B cell (primary cell): ENCODE results near the gene CDK18. TPM values are rescaled to one million over a fixed set of nuclear protein-coding genes. Genes with fewer than 3 reads are reported as not detected.

Experiments used
- ATAC-seq: fragments of 200-7000 bp; cut with Tn5 transposase; one replicate; pipeline ENCODE4 v1.10.0; 2021; ENCODE audit warnings: low read depth, mild to moderate bottlenecking, moderate number of reproducible peaks, moderate library complexity
- CTCF ChIA-PET: fragments of 350-600 bp; sonication (Branson Sonifier 250); formaldehyde crosslinking; loops from one replicate; lab custom pipeline; 2021; ENCODE audit warnings: antibody characterized with exemption, inconsistent platforms; lab: Charles Lee
- POLR2A ChIA-PET: fragments of 350-600 bp; sonication (Branson Sonifier 250); formaldehyde crosslinking; loops from one replicate; lab custom pipeline; 2021; ENCODE audit warnings: antibody characterized with exemption; lab: Charles Lee
- DNase-seq: peaks from one replicate; pipeline ENCODE4 v3.0.0; 2013
- H2AFZ ChIP-seq: 2 replicates; pipeline ENCODE4 v1.6.1; 2012; ENCODE audit warnings: mild to moderate bottlenecking, low read depth, low read length; ENCODE audit not compliant: insufficient read depth, poor library complexity, severe bottlenecking
- H3K27ac ChIP-seq, 2 donors: 1 replicate in 1 of 2; 2 replicates in 1 of 2; pipeline ENCODE4 v1.5.1; 2012 to 2013; ENCODE audit warnings: low read length in 2 of 2, mild to moderate bottlenecking in 2 of 2, moderate library complexity in 1 of 2
- H3K27me3 ChIP-seq, 4 experiments: fragments of 200-600 bp in 1 of 4; sonication (generic) in 1 of 4; replicated peaks in 1 of 4; 1 replicate in 2 of 4; 2 replicates in 2 of 4; pipeline versions ENCODE4 v1.6.1 to v1.7.0; 2013 to 2016; ENCODE audit warnings: low read length in 3 of 4, mild to moderate bottlenecking in 2 of 4, mixed read lengths in 1 of 4, moderate library complexity in 1 of 4; ENCODE audit not compliant: insufficient read depth in 4 of 4, control insufficient read depth in 3 of 4; ENCODE audit errors: control extremely low read depth in 1 of 4
- H3K36me3 ChIP-seq, 2 experiments: replicated peaks in 1 of 2; 1 replicate in 1 of 2; 2 replicates in 1 of 2; pipeline versions ENCODE4 v1.6.1 to v1.7.1; 2013; ENCODE audit warnings: low read length in 1 of 2; ENCODE audit not compliant: insufficient read depth in 2 of 2, control insufficient read depth in 1 of 2; ENCODE audit errors: control extremely low read depth in 1 of 2, extremely low read depth in 1 of 2
- H3K4me1 ChIP-seq, 2 donors: fragments of 200-600 bp in 1 of 2; sonication (generic) in 1 of 2; 1 replicate in 1 of 2; 2 replicates in 1 of 2; pipeline versions ENCODE4 v1.5.1 to v1.6.1; 2013 to 2017; ENCODE audit warnings: low read length in 2 of 2; ENCODE audit not compliant: control insufficient read depth in 2 of 2, insufficient read depth in 2 of 2
- H3K4me2 ChIP-seq: replicated peaks from 2 replicates; pipeline ENCODE3; 2012; ENCODE audit warnings: mild to moderate bottlenecking, low read depth, low read length; ENCODE audit not compliant: poor library complexity, severe bottlenecking
- H3K4me3 ChIP-seq, 5 experiments: fragments of 200-600 bp in 1 of 5; sonication (generic) in 1 of 5; 1 replicate in 3 of 5; 2 replicates in 2 of 5; pipeline versions ENCODE4 v1.5.1 to v1.7.0; 2011 to 2016; ENCODE audit warnings: low read length in 4 of 5, mild to moderate bottlenecking in 4 of 5, low read depth in 2 of 5, control low read depth in 1 of 5, moderate library complexity in 1 of 5; ENCODE audit not compliant: insufficient read depth in 1 of 5; ENCODE audit errors: control extremely low read depth in 1 of 5, extremely low read depth in 1 of 5
- H3K79me2 ChIP-seq: fragments of 200-600 bp; sonication (generic); one replicate; pipeline ENCODE4 v1.6.0; 2016; ENCODE audit warnings: low read length; ENCODE audit not compliant: control insufficient read depth, insufficient read depth
- H3K9ac ChIP-seq: fragments of 200-600 bp; sonication (generic); 2 replicates; pipeline ENCODE4 v1.6.1; 2017; ENCODE audit warnings: mild to moderate bottlenecking, low read length, moderate library complexity
- H3K9me3 ChIP-seq, 3 donors: one replicate each; pipeline versions ENCODE4 v1.6.1 to v1.7.1; 2013; ENCODE audit warnings: low read length in 2 of 3; ENCODE audit not compliant: control insufficient read depth in 2 of 3, insufficient read depth in 1 of 3; ENCODE audit errors: control extremely low read depth in 1 of 3
- H4K20me1 ChIP-seq: 2 replicates; pipeline ENCODE4 v1.6.0; 2012; ENCODE audit warnings: mild to moderate bottlenecking, low read length; ENCODE audit not compliant: insufficient read depth, control insufficient read depth, poor library complexity, severe bottlenecking
- H3K27ac Mint-ChIP-seq: one replicate; pipeline ENCODE4 v1.8.0; 2021; ENCODE audit warnings: mixed read lengths
- H3K27me3 Mint-ChIP-seq: one replicate; pipeline ENCODE4 v1.8.0; 2021; ENCODE audit warnings: mixed read lengths
- H3K4me1 Mint-ChIP-seq: one replicate; pipeline ENCODE4 v1.8.0; 2021; ENCODE audit warnings: mixed read lengths
- H3K4me3 Mint-ChIP-seq: one replicate; pipeline ENCODE4 v1.8.0; 2021; ENCODE audit warnings: mixed read lengths
- H3K9me3 Mint-ChIP-seq: one replicate; pipeline ENCODE4 v1.8.0; 2022; ENCODE audit warnings: mixed read lengths; ENCODE audit not compliant: insufficient read depth
- CTCF ChIP-seq: fragments of 200-600 bp; IDR thresholded peaks from one replicate; pipeline ENCODE4 v1.8.0; 2022; ENCODE audit warnings: antibody characterized with exemption, mild to moderate bottlenecking
- EZH2 ChIP-seq: IDR thresholded peaks from 2 replicates; pipeline ENCODE4 v1.6.1; 2012; ENCODE audit warnings: borderline replicate concordance, low read depth, mild to moderate bottlenecking, moderate library complexity, low read length; ENCODE audit not compliant: insufficient read depth, poor library complexity, severe bottlenecking
- WGBS: methylation state at CpG from one replicate; pipeline ENCODE4 v1.1.5; 2013; ENCODE audit warnings: missing lambda C conversion rate; ENCODE audit not compliant: insufficient coverage; 5-methylcytosine and 5-hydroxymethylcytosine counted together
- intact Hi-C: fragments of 100-400 bp; cut with micrococcal nuclease; formaldehyde crosslinking; loops from one replicate; pipeline ENCODE4 v1.10.0; 2022
- polyA plus RNA-seq: library from polyadenylated mRNA; depleted of rRNA; stranded (reverse); fragments of >200 nt; gene quantifications from 2 replicates; pipeline ENCODE4 v1.2.3, GENCODE V29; 2012
- total RNA-seq, 2 donors: library from RNA; stranded (reverse); fragments of 120-200 nt in 1 of 2; gene quantifications; 1 replicate in 1 of 2; 2 replicates in 1 of 2; pipeline versions ENCODE4 v1.2.3 to v1.2.4, GENCODE V29; 2013 to 2022

The CDK18 gene
- total and polyA plus RNA-seq, 2 donors (not counting 1 experiment from before 2014, with no cell fraction given): 3.8 to 4.7 TPM

GRCh38 chr1:205577874-205578658 lies 73.6 kb downstream of the CDK18 start:
- no peaks in the 10 kb centered on the region for H4K20me1 ChIP-seq
- H3K36me3 ChIP-seq: no peaks in the 10 kb centered on the region
- Mint-ChIP-seq H3K27me3 (peaks cover 3% of the 10 kb centered on the region), H3K4me3 (no peak overlapping the region), H3K9me3 (no peaks in the 10 kb centered on the region), H3K4me1 (peaks cover 10% of the 10 kb centered on the region), H3K27ac (no peak overlapping the region)
- WGBS: 87% methylated on average over 12 of the region's 13 CpGs
- no peak overlapping the region for H3K4me3 ChIP-seq
- intact Hi-C loops: no loop called here
- H3K9me3 ChIP-seq: no peaks in the 10 kb centered on the region
- ChIA-PET POLR2A (interaction anchor here (0.5 kb wide), 1 partner anchor 265 kb away, joined by 3 read pairs; no protein-coding TSS in a partner anchor), CTCF (no interaction called here)
- TF ChIP-seq CTCF: no peak
- TF ChIP-seq EZH2: no peak
- H2AFZ ChIP-seq: no peak overlapping the region
- H3K4me2 ChIP-seq: no peak overlapping the region
- H3K9ac ChIP-seq: no peak overlapping the region
- ATAC-seq: no peak
- H3K27me3 ChIP-seq: peaks cover 0 to 8% (median 2%) of the 10 kb centered on the region in 4 experiments
- H3K79me2 ChIP-seq: no peaks in the 10 kb centered on the region
- H3K4me1 ChIP-seq: peaks cover 12 to 19% of the 10 kb centered on the region in 2 donors
- no peak for DNase-seq
- no peak overlapping the region for H3K27ac ChIP-seq
